ENCODE data around the gene DMRT3. TPM values are rescaled to one million over a fixed set of nuclear protein-coding genes. Genes with fewer than 3 reads are reported as not detected.

The DMRT3 gene
- total and polyA plus RNA-seq, 10 of the 15 experiments (the other 5 are each of a cell fraction or from before 2014, with no cell fraction given), result 0.06 to 0.11 TPM; not detected in 8

GRCh38 chr9:1018121-1018520 lies 41.7 kb downstream of the DMRT3 start (continued):
- peak; percentile 25 to 49 (median 33); a peak in 5 of 6 replicates for TF ChIP-seq CTCF (IDR thresholded peaks at IDR 0.05 in 2 of 3, conservative IDR thresholded peaks at IDR 0.05 in 1 of 3; ENCODE audit: control insufficient read depth in 2 of 3, extremely low read depth in 1 of 3, insufficient read depth in 1 of 3, low read depth in 3 of 3, low read length in 3 of 3)
- TF ChIP-seq CBFB (IDR thresholded peaks at IDR 0.05; ENCODE audit: low read depth), result no peak
- no peak for TF ChIP-seq SIN3A (IDR thresholded peaks at IDR 0.05; ENCODE audit: low read depth, low read length)
- TF ChIP-seq RAD21 (IDR thresholded peaks at IDR 0.05; ENCODE audit: insufficient read depth, low read depth, low read length), result peak; percentile 46; the same call in 1 of the 2 replicates
- TF ChIP-seq SMC3 (IDR thresholded peaks at IDR 0.05; ENCODE audit: borderline replicate concordance, low read length), result peak; percentile 30; the same call in 1 of the 2 replicates
- no peak for TF ChIP-seq NR2C1 (IDR thresholded peaks at IDR 0.05)
- peak; percentile 78 to 91 for TF ChIP-seq BHLHE40 (IDR thresholded peaks at IDR 0.05; ENCODE audit: borderline replicate concordance in 1 of 2, low read depth in 2 of 2, low read length in 1 of 2)
- no peak for TF ChIP-seq KDM1A (IDR thresholded peaks at IDR 0.05; ENCODE audit: borderline replicate concordance)
- peak; percentile 91 for TF ChIP-seq RAD51 (IDR thresholded peaks at IDR 0.05)
- TF ChIP-seq ZNF274 (IDR thresholded peaks at IDR 0.05; ENCODE audit: insufficient read depth, insufficient read length), result no peak

- ATAC-seq (no peak), FAIRE-seq (no peak), DNase-seq (ENCODE audit: low read depth, low spot score) (no peak)
- Histone ChIP-seq H4K20me1 (ENCODE audit: control insufficient read depth, insufficient read depth) (no peaks in the 10 kb centered on the region), H2AFZ (ENCODE audit: control insufficient read depth, low read depth, low read length) (no peak overlapping the region), H3K79me2 (ENCODE audit: control insufficient read depth, insufficient read depth, low read length) (no peaks in the 10 kb centered on the region), H3K36me3 (ENCODE audit: control insufficient read depth in 2 of 2, insufficient read depth in 2 of 2, low read length in 1 of 2) (no peaks in the 10 kb centered on the region), H3K27me3 (replicated peaks in 1 of 2; ENCODE audit: control insufficient read depth in 2 of 2, insufficient read depth in 2 of 2, low read length in 1 of 2) (peaks cover 3% of the 10 kb centered on the region in 2 experiments), H3K4me1 (ENCODE audit: control insufficient read depth, insufficient read depth, low read length) (no peaks in the 10 kb centered on the region), H3K9me3 (replicated peaks; ENCODE audit: control insufficient read depth, insufficient read depth, low read length) (no peaks in the 10 kb centered on the region), H3K27ac (ENCODE audit: control insufficient read depth, insufficient read depth) (no peak overlapping the region), H3K4me2 (ENCODE audit: control insufficient read depth, insufficient read depth) (no peak overlapping the region), H3K4me3 (no peak overlapping the region), H3K9ac (ENCODE audit: control insufficient read depth, insufficient read depth, low read length) (no peak overlapping the region)
- WGBS (ENCODE audit: insufficient coverage, insufficient replicate concordance, low lambda C conversion rate, missing lambda C conversion rate), result 38% methylated on average over 1 of the region's 1 CpG
- RAD21 ChIA-PET (ENCODE audit: unreplicated experiment), result no interaction called here
- BruUV-seq (replicated peaks), result no TSS peak
- POLR2A ChIA-PET, result interaction anchor here (0.7 kb wide), 1 partner anchor 75 kb away, joined by 3 read pairs; no protein-coding TSS in a partner anchor
- CTCF ChIA-PET, result interaction anchor here (1.0 to 1.7 kb wide), 3 partner anchors 15 to 313 kb away, joined by 3 to 4 read pairs (median 4); no protein-coding TSS in a partner anchor
- intact Hi-C loops (cut with micrococcal nuclease; ENCODE audit: unreplicated experiment) (no loop called here), in situ Hi-C loops (cut with MboI) (no loop called here)
- SMC1A ChIA-PET (ENCODE audit: uncharacterized antibody, unreplicated experiment), result interaction anchor here (1.5 kb wide), 1 partner anchor 15 kb away, joined by 3 read pairs; no protein-coding TSS in a partner anchor
- no peak for TF ChIP-seq ZNF384 (IDR thresholded peaks at IDR 0.05; ENCODE audit: borderline replicate concordance, low read depth, low read length)
- no peak for TF ChIP-seq RELB (IDR thresholded peaks at IDR 0.05; ENCODE audit: low read depth)
- TF ChIP-seq TCF3 (IDR thresholded peaks at IDR 0.05; ENCODE audit: borderline replicate concordance, insufficient read depth, low read depth, low read length), result no peak
- no peak for TF ChIP-seq NR2F1 (conservative IDR thresholded peaks at IDR 0.05)
- no peak for TF ChIP-seq HSF1 (IDR thresholded peaks at IDR 0.05; ENCODE audit: low read depth, low read length)
- TF ChIP-seq MYC (IDR thresholded peaks at IDR 0.05; ENCODE audit: insufficient read depth, insufficient read length, insufficient replicate concordance, low read length, severe bottlenecking), result no peak
- TF ChIP-seq HDAC2 (IDR thresholded peaks at IDR 0.05), result no peak
Observed at GRCh38 chr9:1024112-1024511, 47.7 kb downstream of the DMRT3 start.

Measured in GM12878 (cell line).